Stomach smooth muscle (tissue), 2 donors: ENCODE measurements around the gene ALK.

Experiments
- H3K27ac ChIP-seq: one replicate; pipeline ENCODE4 v1.7.0; 2013; ENCODE audit warnings: mild to moderate bottlenecking, low read length, inconsistent platforms
- H3K27me3 ChIP-seq, 2 donors: one replicate each; pipeline ENCODE4 v1.7.0; 2013; ENCODE audit warnings: low read length in 2 of 2; ENCODE audit not compliant: insufficient read depth in 2 of 2, control insufficient read depth in 1 of 2
- H3K36me3 ChIP-seq, 2 donors: one replicate each; pipeline ENCODE4 v1.7.0; 2013; ENCODE audit warnings: low read length in 2 of 2; ENCODE audit not compliant: control insufficient read depth in 2 of 2, insufficient read depth in 2 of 2
- H3K4me1 ChIP-seq: one replicate; pipeline ENCODE4 v1.7.0; 2013; ENCODE audit warnings: low read length; ENCODE audit not compliant: control insufficient read depth, insufficient read depth
- H3K4me3 ChIP-seq, 2 donors: one replicate each; pipeline ENCODE4 v1.7.0; 2013; ENCODE audit warnings: low read length in 2 of 2
- H3K9ac ChIP-seq, 2 donors: one replicate each; pipeline ENCODE4 v1.7.0; 2013; ENCODE audit warnings: low read length in 2 of 2, mild to moderate bottlenecking in 1 of 2
- H3K9me3 ChIP-seq, 2 donors: one replicate each; pipeline ENCODE4 v1.7.0; 2013; ENCODE audit warnings: low read length in 2 of 2; ENCODE audit not compliant: control insufficient read depth in 2 of 2
- donor health status: healthy.
- donor health status: Pancreatic carcinoma.

Gene ALK

DNA sequence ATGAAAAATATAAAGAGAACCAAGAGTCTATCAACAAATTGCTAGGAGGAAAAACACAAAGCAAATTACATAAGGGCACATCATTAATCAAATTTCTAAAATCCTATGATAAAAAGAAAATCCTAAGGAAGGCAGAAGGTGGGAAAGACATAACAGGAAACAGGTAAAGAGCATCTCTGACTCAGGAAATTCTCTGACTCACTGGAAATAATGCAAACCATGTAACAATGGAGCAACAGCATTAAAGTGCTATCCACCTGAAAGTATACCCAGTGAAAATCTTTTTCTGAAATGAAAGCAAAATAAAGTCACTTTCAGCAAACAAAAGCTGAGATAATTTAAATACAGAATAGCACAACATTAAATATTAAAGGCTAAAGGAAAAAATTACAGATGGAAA lies 10.9 kb downstream of the ALK start:
- Histone ChIP-seq H3K4me3 (no peak overlapping the region), H3K9ac (no peak overlapping the region), H3K36me3 (no peaks in the 10 kb centered on the region), H3K4me1 (no peaks in the 10 kb centered on the region), H3K9me3 (peaks cover 0 to 2% of the 10 kb centered on the region in 2 donors), H3K27me3 (peaks cover 0 to 4% of the 10 kb centered on the region in 2 donors), H3K27ac (no peak overlapping the region)

GRCh38 chr2:29902356-29902755 lies 19.0 kb downstream of the ALK start:
- Histone ChIP-seq H3K4me3 (no peak overlapping the region), H3K9ac (no peak overlapping the region), H3K9me3 (no peaks in the 10 kb centered on the region), H3K27me3 (peaks cover 0 to 4% of the 10 kb centered on the region in 2 donors), H3K36me3 (no peaks in the 10 kb centered on the region), H3K4me1 (no peaks in the 10 kb centered on the region), H3K27ac (no peak overlapping the region)

GRCh38 chr2:29900971-29901633 lies 20.3 kb downstream of the ALK start:
- Histone ChIP-seq H3K27ac (no peak overlapping the region), H3K4me1 (no peaks in the 10 kb centered on the region), H3K9ac (no peak overlapping the region), H3K4me3 (no peak overlapping the region), H3K27me3 (peaks cover 0 to 4% of the 10 kb centered on the region in 2 donors), H3K9me3 (no peaks in the 10 kb centered on the region), H3K36me3 (no peaks in the 10 kb centered on the region)

- Histone ChIP-seq H3K4me1 (no peaks in the 10 kb centered on the region), H3K9ac (no peak overlapping the region), H3K27ac (no peak overlapping the region), H3K9me3 (no peaks in the 10 kb centered on the region), H3K27me3 (peaks cover 0 to 10% of the 10 kb centered on the region in 2 donors), H3K4me3 (no peak overlapping the region), H3K36me3 (no peaks in the 10 kb centered on the region)
Observed at GRCh38 chr2:29898999-29899398, 22.4 kb downstream of the ALK start.

DNA sequence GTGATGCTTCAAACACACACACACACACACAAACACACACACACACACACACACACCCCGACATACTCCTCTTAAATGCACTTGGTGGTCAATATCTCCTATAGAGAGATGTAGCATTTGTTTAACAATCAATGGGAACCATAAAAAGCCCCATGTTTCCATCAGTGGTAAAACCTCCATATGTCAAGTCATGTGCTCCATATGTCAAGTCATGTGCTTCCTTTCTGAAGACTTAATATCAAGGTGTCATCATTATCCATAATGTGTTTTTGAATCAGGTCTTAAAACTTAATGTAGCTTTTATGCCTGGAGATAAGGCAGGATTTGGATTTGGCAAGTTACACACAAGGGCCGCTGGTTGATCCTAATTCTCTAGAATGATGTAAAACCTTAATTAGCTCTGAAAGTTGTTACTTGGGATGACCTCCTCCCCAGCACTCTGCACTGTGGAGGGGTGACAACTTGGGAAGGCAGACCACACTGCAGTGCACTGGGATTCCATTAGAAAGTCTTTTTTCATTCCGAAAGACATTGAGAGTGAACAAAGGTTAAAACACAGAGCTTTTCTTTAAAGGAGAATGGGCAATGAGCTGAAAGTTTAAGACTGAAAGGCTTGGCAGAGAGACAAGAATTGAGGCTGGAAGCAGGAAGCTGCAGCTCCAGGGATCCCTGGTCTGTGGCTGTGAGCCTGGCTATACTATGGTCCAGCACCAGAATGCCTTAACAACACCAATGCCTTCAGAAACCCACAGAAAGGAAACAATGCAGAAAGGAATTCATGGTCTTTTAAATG lies 26.4 kb downstream of the ALK start:
- no peaks in the 10 kb centered on the region for H3K36me3 ChIP-seq

DNA sequence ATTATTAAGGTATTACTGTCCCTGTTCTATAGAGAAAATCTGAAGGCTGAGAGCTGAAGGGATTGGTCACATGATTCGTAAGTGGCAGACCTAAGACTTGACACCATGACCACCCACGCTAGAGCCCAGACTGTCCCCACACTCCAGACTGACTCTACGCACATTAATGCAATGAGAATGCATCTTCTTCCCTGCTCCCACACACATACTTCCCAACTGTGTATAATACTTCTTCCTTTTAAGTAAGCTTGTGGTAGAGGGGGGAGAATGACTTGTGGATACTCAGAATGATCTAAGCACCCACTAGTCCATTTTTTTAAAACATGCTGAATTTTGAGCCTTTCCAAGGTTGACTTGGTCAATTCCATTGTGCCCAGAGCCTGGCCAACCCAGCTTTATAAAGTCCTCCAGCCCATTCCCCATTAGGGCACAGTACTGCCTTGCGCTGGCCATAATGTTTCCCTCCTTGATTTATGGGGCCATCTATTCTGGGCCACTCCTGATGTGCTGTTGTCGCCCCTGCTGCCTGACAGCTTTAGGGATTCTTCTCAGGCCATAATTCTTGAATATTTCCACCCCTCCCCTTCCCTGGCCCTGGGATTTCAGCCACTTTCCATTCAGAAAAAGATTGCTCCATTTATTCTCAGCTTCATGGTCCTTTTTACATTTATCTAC lies 28.7 kb downstream of the ALK start:
- Histone ChIP-seq H3K27me3 (peaks cover 0 to 9% of the 10 kb centered on the region in 2 donors), H3K4me3 (no peak overlapping the region), H3K4me1 (no peaks in the 10 kb centered on the region), H3K27ac (no peak overlapping the region), H3K9ac (no peak overlapping the region), H3K9me3 (no peaks in the 10 kb centered on the region), H3K36me3 (no peaks in the 10 kb centered on the region)

More for the DNA sequence above, 26.4 kb downstream of the ALK start:
- Histone ChIP-seq H3K4me1 (no peaks in the 10 kb centered on the region), H3K4me3 (no peak overlapping the region), H3K27me3 (peaks cover 0 to 10% of the 10 kb centered on the region in 2 donors), H3K9ac (no peak overlapping the region), H3K27ac (no peak overlapping the region), H3K9me3 (no peaks in the 10 kb centered on the region)

- Histone ChIP-seq H3K4me3 (no peak overlapping the region), H3K36me3 (no peaks in the 10 kb centered on the region)
Observed at GRCh38 chr2:29881089-29881730, 40.2 kb downstream of the ALK start.

GRCh38 chr2:29880084-29880483 lies 41.3 kb downstream of the ALK start:
- H3K4me3 ChIP-seq = no peak overlapping the region
- H3K27me3 ChIP-seq = peaks cover 0 to 3% of the 10 kb centered on the region in 2 donors
- H3K9me3 ChIP-seq = peaks cover 0 to 7% of the 10 kb centered on the region in 2 donors
- H3K9ac ChIP-seq = no peak overlapping the region
- H3K27ac ChIP-seq = no peak overlapping the region
- H3K4me1 ChIP-seq = no peaks in the 10 kb centered on the region
- H3K36me3 ChIP-seq = no peaks in the 10 kb centered on the region

More at GRCh38 chr2:29881089-29881730, 40.2 kb downstream of the ALK start:
- H3K27me3 ChIP-seq = peaks cover 0 to 3% of the 10 kb centered on the region in 2 donors
- peaks cover 0 to 7% of the 10 kb centered on the region in 2 donors for H3K9me3 ChIP-seq
- H3K4me1 ChIP-seq = no peaks in the 10 kb centered on the region
- H3K27ac ChIP-seq = no peak overlapping the region
- H3K9ac ChIP-seq = no peak overlapping the region

- Histone ChIP-seq H3K9me3 (peaks cover 0 to 7% of the 10 kb centered on the region in 2 donors), H3K27ac (no peak overlapping the region), H3K27me3 (peaks cover 0 to 3% of the 10 kb centered on the region in 2 donors), H3K9ac (no peak overlapping the region), H3K4me3 (no peak overlapping the region), H3K4me1 (no peaks in the 10 kb centered on the region), H3K36me3 (no peaks in the 10 kb centered on the region)
Observed at GRCh38 chr2:29879456-29879855, 41.9 kb downstream of the ALK start.

DNA sequence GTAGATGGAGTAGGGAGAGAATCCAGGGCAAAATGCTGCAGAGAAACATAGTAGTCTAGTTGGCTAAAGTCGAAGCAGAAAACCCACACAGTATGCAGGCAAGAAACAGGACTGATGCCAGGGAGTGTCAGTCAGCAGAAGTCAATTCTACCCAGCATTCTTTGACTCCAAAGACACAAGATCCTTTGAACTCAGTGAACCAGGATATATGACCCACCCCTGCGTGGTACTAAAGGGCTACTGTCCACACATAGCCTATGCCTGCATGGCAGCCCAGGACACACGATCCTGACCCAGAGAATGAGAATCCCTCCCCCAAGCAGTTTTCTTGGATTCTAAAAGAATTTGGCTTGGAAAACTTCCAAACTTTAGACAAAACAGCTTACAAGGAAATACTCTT lies 42.5 kb downstream of the ALK start:
- Histone ChIP-seq H3K4me3 (no peak overlapping the region), H3K4me1 (no peaks in the 10 kb centered on the region), H3K9me3 (peaks cover 0 to 7% of the 10 kb centered on the region in 2 donors), H3K27ac (no peak overlapping the region), H3K27me3 (peaks cover 0 to 3% of the 10 kb centered on the region in 2 donors), H3K9ac (no peak overlapping the region), H3K36me3 (no peaks in the 10 kb centered on the region)
